K562 (cell line): Measurements from ENCODE around the gene GAP43. TPM values are rescaled to one million over a fixed set of nuclear protein-coding genes. Genes with fewer than 3 reads are reported as not detected.

Source experiments
- ATAC-seq: fragments of 200-7000 bp; cut with Tn5 transposase; 3 replicates; pipeline ENCODE4 v1.9.1; 2020; ENCODE audit warnings: moderate library complexity
- BruUV-seq: library from RNA; stranded (reverse); fragments of 400-500 nt; replicated peaks from 2 replicates; lab custom pipeline; 2021; lab: Mats Ljungman, UMichigan
- CTCF ChIA-PET: fragments of 300-600 bp; formaldehyde crosslinking; extraction: SDS; loops from one replicate; lab custom pipeline; 2021; ENCODE audit warnings: low intra/inter-chr PET ratio; lab: Yijun Ruan, JAX
- POLR2A ChIA-PET: fragments of 300-600, 350-650 bp; sonication (Branson Sonifier 250); formaldehyde crosslinking; extraction: SDS; loops from one replicate; lab custom pipeline; 2021; ENCODE audit warnings: antibody characterized with exemption, inconsistent platforms; lab: Yijun Ruan, JAX
- DNase-seq, 4 experiments: peaks; one replicate each; pipeline versions ENCODE4 v3.0.0 to v3.0.0-alpha.2; 2011 to 2018; ENCODE audit warnings: low spot score in 3 of 4, mixed read lengths in 3 of 4; ENCODE audit errors: extremely low read depth in 1 of 4
- FAIRE-seq: peaks from 2 replicates; lab custom pipeline; 2011; peaks lifted over from hg19 to GRCh38; lab: Jason Lieb, UNC
- H2AFZ ChIP-seq: 2 replicates; pipeline ENCODE4 v1.6.0; 2011; ENCODE audit warnings: low read depth, low read length, control low read depth, inconsistent platforms
- H3K27ac ChIP-seq: fragments of 200-600 bp; 3 replicates; pipeline ENCODE4 v1.8.0; 2011; ENCODE audit warnings: low read depth, mild to moderate bottlenecking, control low read depth, inconsistent platforms, low read length, moderate library complexity, mixed read lengths; ENCODE audit errors: extremely low read depth
- H3K27me3 ChIP-seq, 2 experiments: fragments of 300-600 bp in 1 of 2; 2 replicates in 1 of 2; 3 replicates in 1 of 2; pipeline versions ENCODE4 v1.6.0 to v1.8.0; 2011; ENCODE audit warnings: inconsistent platforms in 2 of 2, low read length in 2 of 2, mild to moderate bottlenecking in 1 of 2, mixed read lengths in 1 of 2, moderate library complexity in 1 of 2; ENCODE audit not compliant: control insufficient read depth in 2 of 2, insufficient read depth in 2 of 2
- H3K36me3 ChIP-seq: fragments of 300-600 bp; 3 replicates; pipeline ENCODE4 v1.8.0; 2011; ENCODE audit warnings: mild to moderate bottlenecking, low read length, inconsistent platforms; ENCODE audit not compliant: control insufficient read depth, insufficient read depth
- H3K4me1 ChIP-seq, 2 experiments: fragments of 200-600 bp in 1 of 2; replicated peaks in 1 of 2; 2 replicates in 1 of 2; 3 replicates in 1 of 2; pipeline versions ENCODE4 v1.5.1 to v1.8.0; 2011; ENCODE audit warnings: inconsistent platforms in 2 of 2, low read length in 2 of 2, mild to moderate bottlenecking in 1 of 2, mixed read lengths in 1 of 2, moderate library complexity in 1 of 2; ENCODE audit not compliant: control insufficient read depth in 2 of 2, insufficient read depth in 2 of 2
- H3K4me2 ChIP-seq: 2 replicates; pipeline ENCODE4 v1.6.1; 2011; ENCODE audit warnings: low read length, control low read depth, inconsistent platforms, mixed read lengths; ENCODE audit not compliant: insufficient read depth
- H3K4me3 ChIP-seq: fragments of 200-600 bp; sonication (generic), shearing (Covaris generic); 2 replicates; pipeline ENCODE4 v1.5.1; 2016; ENCODE audit warnings: control low read depth, inconsistent platforms
- H3K79me2 ChIP-seq: fragments of 200-600 bp; 3 replicates; pipeline ENCODE4 v1.8.0; 2011; ENCODE audit warnings: low read length, inconsistent platforms; ENCODE audit not compliant: control insufficient read depth, insufficient read depth
- H3K9ac ChIP-seq, 2 experiments: 2 replicates each; pipeline versions ENCODE4 v1.6.0 to v1.6.1; 2011; ENCODE audit warnings: low read depth in 2 of 2, low read length in 2 of 2, control low read depth in 1 of 2, inconsistent platforms in 1 of 2, mild to moderate bottlenecking in 1 of 2, mixed read lengths in 1 of 2; ENCODE audit not compliant: insufficient read depth in 1 of 2
- H3K9me1 ChIP-seq: one replicate; pipeline ENCODE4 v1.6.0; 2011; ENCODE audit warnings: inconsistent platforms, mild to moderate bottlenecking, low read length, moderate library complexity; ENCODE audit not compliant: control insufficient read depth, insufficient read depth
- H3K9me3 ChIP-seq: replicated peaks from 2 replicates; pipeline ENCODE4 v1.5.1; 2011; ENCODE audit warnings: low read depth, low read length, inconsistent platforms; ENCODE audit not compliant: control insufficient read depth, insufficient read depth
- H4K20me1 ChIP-seq: replicated peaks from 2 replicates; pipeline ENCODE4 v1.6.1; 2011; ENCODE audit warnings: low read length, inconsistent platforms, mixed read lengths; ENCODE audit not compliant: control insufficient read depth, insufficient read depth
- DNMT1 ChIP-seq: fragments of 450-650 bp; IDR thresholded peaks from 2 replicates; pipeline ENCODE4 v1.6.1; 2016; ENCODE audit warnings: antibody characterized with exemption, mild to moderate bottlenecking
- HNRNPK ChIP-seq: fragments of 200-400 bp; formaldehyde crosslinking; IDR thresholded peaks from one replicate; pipeline ENCODE4 v1.6.1; 2018; ENCODE audit warnings: mild to moderate bottlenecking, low read depth, low read length; ENCODE audit not compliant: poor library complexity, severe bottlenecking
- PKNOX1 ChIP-seq: fragments of 450-650 bp; IDR thresholded peaks from 2 replicates; pipeline ENCODE4 v1.6.1; 2016
- ZNF507 ChIP-seq: conservative IDR thresholded peaks from 2 replicates; pipeline ENCODE4 v1.6.1; 2017; ENCODE audit warnings: missing genetic modification characterization, missing compliant biosample characterization
- WGBS: fragments of 100-300 bp; shearing (Covaris generic); methylation state at CpG from one replicate; pipeline ENCODE4 v1.1.6; 2016; ENCODE audit warnings: low coverage, mixed read lengths; ENCODE audit not compliant: insufficient coverage; ENCODE audit errors: missing lambda C conversion rate; 5-methylcytosine and 5-hydroxymethylcytosine counted together
- in situ Hi-C: fragments of 300-500 bp; cut with MboI; formaldehyde crosslinking; loops from 4 replicates; pipeline ENCODE4 v1.15.0; 2018; ENCODE audit warnings: inconsistent platforms, mixed read lengths
- intact Hi-C: fragments of 100-400 bp; cut with micrococcal nuclease; formaldehyde crosslinking; loops from 2 replicates; pipeline ENCODE4 v1.14.2; 2022
- polyA plus RNA-seq, 8 experiments: library from polyadenylated mRNA; depleted of rRNA in 4 of 8; stranded (reverse) in 5 of 8; unstranded in 3 of 8; fragments of >200 nt; fragmentation: Nextera tagmentation in 2 of 8; fragmentation: Illumina TruSeq in 1 of 8; extraction: Ambion mirVana in 2 of 8; extraction: Trizol in 1 of 8; gene quantifications; 2 replicates each; pipeline versions ENCODE4 v1.2.1 to v1.2.3, GENCODE V29; 2011 to 2014; ENCODE audit warnings: inconsistent platforms in 1 of 8, missing spikeins in 1 of 8
- total RNA-seq, 7 experiments: library from RNA; depleted of rRNA in 6 of 7; stranded (reverse); fragments of >200 nt in 6 of 7; fragmentation: Illumina TruSeq in 2 of 7; extraction: Trizol in 2 of 7; gene quantifications; 2 replicates each; pipeline versions ENCODE4 v1.2.1 to v1.2.3, GENCODE V29; 2011 to 2021; ENCODE audit warnings: low replicate concordance in 1 of 7

Gene GAP43
- total and polyA plus RNA-seq, 9 of the 15 experiments (the other 6 are each of a cell fraction or from before 2014, with no cell fraction given): 0.04 to 0.11 (median 0.09) TPM; not detected in 6

GRCh38 chr3:115760716-115761115 is 137.4 kb downstream of the GAP43 start:
- H4K20me1 ChIP-seq: no peaks in the 10 kb centered on the region
- no peaks in the 10 kb centered on the region for H3K9me1 ChIP-seq
- no peak overlapping the region for H3K27ac ChIP-seq
- no peak overlapping the region for H3K4me2 ChIP-seq
- BruUV-seq: no TSS peak
- H3K36me3 ChIP-seq: no peaks in the 10 kb centered on the region
- in situ Hi-C loops (no loop called here), intact Hi-C loops (no loop called here)
- DNase-seq: no peak
- WGBS: 0% methylated on average over 1 of the region's 3 CpGs
- no peak overlapping the region for H3K9ac ChIP-seq
- ChIA-PET POLR2A (interaction anchor here (0.6 kb wide), 1 partner anchor 125 kb away, joined by 4 read pairs; no protein-coding TSS in a partner anchor), CTCF (no interaction called here)
- FAIRE-seq: no peak
- no peak overlapping the region for H3K4me3 ChIP-seq
- no peak for TF ChIP-seq ZNF507 (tag)
- no peak for TF ChIP-seq DNMT1
- H3K79me2 ChIP-seq: no peaks in the 10 kb centered on the region
- H2AFZ ChIP-seq: no peak overlapping the region
- no peaks in the 10 kb centered on the region for H3K9me3 ChIP-seq
- H3K4me1 ChIP-seq: peaks cover 0 to 4% of the 10 kb centered on the region in 2 experiments; a peak in 2 of 5 replicates
- ATAC-seq: no peak; the same call in 2 of the 3 replicates
- H3K27me3 ChIP-seq: no peaks in the 10 kb centered on the region

DNA sequence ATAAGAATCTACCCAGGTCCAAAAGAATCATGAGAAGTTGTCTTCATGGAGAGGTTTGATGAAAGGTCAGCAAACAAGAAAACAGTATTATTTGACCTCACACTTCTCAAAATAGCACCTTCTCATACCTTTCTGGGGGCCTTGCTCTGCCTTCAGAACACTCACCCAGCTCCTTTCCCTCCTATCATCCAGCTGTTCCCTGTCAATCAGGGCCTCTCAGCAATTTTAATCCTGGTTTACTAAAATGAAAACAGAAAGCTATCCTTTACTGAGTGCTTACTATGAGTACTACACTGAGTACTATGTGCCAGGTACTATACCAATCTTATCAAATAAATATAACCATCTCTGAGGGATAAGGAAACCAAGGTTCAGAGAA is 138.6 kb downstream of the GAP43 start:
- ATAC-seq (no peak), DNase-seq (no peak), FAIRE-seq (no peak)
- no peak overlapping the region for H3K4me2 ChIP-seq
- POLR2A ChIA-PET: interaction anchor here (1.0 kb wide), 1 partner anchor 73 kb away, joined by 3 read pairs; no protein-coding TSS in a partner anchor
- TF ChIP-seq HNRNPK (no peak), PKNOX1 (0 out of 2 replicates have a peak, but pooled peaks have one; percentile 28)
- TF ChIP-seq, all 486 proteins: peak for 1
- Histone ChIP-seq H3K9me3 (no peaks in the 10 kb centered on the region), H4K20me1 (no peaks in the 10 kb centered on the region), H2AFZ (no peak overlapping the region), H3K79me2 (no peaks in the 10 kb centered on the region), H3K4me3 (no peak overlapping the region), H3K27ac (no peak overlapping the region), H3K4me1 (peaks cover 0 to 6% of the 10 kb centered on the region in 2 experiments; a peak in 2 of 5 replicates), H3K9ac (no peak overlapping the region), H3K36me3 (no peaks in the 10 kb centered on the region), H3K9me1 (no peaks in the 10 kb centered on the region), H3K27me3 (no peaks in the 10 kb centered on the region)
- intact Hi-C loops (no loop called here), in situ Hi-C loops (no loop called here)
- CTCF ChIA-PET: interaction anchor here (0.6 to 0.7 kb wide), 2 partner anchors 347 to 412 kb away, joined by 3 to 4 read pairs; no protein-coding TSS in a partner anchor
- no TSS peak for BruUV-seq
